Measurements from ENCODE around the gene ANKRD13A.

DNA sequence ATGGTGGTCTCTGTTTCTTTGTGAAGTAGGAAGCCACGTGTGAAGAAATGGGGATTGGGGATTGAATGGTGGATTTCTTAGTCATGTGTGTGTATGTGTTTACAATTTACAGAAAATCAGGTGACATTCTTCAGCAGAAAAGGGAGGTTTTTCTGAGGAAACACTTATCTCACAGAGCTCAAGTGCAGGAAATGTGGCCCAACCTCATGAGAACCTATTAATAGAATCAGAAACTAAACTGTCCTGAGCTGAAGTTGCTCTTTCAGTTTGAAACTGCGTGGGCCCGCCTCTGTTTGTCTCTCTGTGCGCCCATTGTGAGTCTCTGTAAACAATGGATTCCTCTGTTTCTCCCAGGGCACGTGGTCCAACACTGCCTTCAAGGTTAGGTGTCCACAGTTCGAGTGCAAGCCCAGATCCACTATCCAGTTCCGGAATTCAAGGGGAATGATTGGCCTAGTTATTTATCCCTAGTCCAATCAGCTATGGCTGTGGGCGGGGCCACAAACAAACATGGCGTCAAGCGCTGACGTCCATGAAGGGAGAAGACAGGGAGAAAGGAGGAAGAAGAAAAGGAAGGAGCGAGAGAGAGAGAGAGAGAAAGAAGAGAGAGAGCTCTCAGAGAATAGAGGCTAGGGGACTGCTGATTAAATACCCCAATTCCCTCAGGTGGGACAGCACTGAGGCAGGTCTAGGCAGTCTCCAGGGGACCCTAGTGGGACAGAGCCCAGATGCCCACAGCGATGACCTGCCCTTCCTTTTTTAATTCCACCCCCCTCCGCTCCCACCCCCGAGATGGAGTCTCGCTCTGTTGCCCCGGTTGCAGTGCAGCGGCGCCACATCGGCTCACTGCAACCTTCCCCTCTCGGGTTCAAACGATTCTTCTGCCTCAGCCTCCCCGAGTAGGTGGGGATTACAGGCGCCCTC lies 80.5 kb downstream of the ANKRD13A start:
- no peak for TF ChIP-seq EZH2 (IDR thresholded peaks at IDR 0.05; ENCODE audit: insufficient read depth, poor library complexity, severe bottlenecking)
- TF ChIP-seq EZH2phosphoT487 (IDR thresholded peaks at IDR 0.05; ENCODE audit: insufficient read depth, low read depth), result no peak
